ENCODE measurements around the gene NFASC.

Gene NFASC

DNA sequence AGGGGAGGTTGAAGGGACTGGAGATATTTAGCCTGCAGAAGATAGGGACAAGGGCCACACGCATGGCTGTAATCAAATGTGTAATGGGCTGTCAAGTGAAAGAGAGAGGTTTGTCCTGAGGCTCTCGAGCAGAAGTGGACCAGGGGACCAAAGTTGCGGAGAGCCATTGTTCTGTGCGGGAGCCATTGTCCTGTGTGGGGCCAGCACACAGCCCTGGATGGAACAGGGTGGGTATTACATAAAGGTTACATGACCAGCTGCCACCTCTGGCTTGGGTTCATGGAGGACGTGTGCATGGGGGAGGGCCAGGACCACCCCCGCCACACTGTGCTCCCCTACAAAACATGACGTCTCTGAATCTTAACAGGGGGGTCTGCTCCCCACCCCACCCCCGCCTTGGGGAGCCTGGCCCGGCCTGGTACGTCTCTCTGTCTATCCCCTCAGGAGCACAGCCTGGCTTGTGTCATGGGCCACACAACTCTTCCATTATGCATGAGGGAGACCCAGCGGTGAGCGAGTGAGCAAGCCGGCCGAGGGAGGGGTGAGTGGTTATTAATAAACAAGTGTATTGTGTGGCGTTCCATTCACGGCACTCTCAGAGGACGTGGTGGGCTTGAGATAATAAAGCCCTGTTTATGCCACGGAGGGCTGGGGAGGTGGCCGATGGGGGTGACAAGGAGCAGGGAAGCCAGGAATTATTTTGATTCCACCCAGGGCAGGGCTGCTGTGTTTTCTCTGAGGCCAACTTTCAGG, at the start of gene NFASC:
Gene NFASC (plus strand): TSS at position 703 of the 753 bp plus-strand sequence. CDS start 73,454 bp downstream, outside the sequence.
- DNase-seq = no peak

- no peak for DNase-seq
These were observed 49.2 kb upstream of the NFASC start for GRCh38 chr1:204821476-204821875.

DNA sequence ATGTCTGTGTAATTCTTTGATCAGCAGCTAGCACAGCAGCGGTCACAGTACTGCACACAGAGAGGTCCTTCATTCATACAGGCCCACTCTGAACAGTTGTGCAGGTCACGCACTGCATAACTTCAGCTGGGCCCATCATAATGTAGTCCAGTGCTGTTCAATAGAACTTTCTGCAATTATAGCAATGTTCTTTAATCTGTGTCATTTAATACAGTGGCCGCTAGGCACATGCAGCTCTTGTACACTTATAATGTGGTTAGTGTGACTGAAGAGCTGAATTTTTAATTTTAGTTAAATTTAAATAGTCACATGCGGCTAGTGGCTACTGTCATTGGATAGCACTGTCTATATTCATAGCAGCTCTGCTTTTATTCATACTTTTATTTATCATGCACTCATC, 48.7 kb upstream of the NFASC start:
- DNase-seq = no peak

GRCh38 chr1:204826970-204827369, 43.7 kb upstream of the NFASC start:
- DNase-seq = no peak

DNA sequence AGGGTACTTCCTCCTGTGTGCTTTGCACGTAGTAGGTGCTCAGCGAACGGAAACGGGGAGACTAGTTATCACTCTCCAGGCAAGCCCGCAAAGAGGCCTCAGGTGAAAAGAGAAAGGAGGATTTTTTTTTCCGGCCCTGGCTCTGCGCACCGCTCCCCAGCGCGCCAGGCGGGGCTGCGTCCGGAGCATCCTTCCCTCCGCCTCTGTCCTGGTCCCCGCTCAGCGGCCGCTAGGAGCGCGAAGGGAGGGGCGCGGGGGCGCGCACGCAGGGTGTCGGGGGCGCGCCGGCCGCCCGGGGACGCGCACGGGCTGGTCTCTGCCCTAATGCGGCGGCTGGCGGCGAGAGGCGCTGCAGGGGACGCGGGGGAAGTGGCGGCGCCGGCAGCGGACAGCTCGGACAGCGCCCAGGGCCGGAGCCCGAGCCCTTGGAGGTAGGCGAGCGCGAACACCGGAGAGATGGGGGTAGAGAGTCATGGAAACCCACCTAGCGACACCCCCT, 42.3 kb upstream of the NFASC start:
- DNase-seq = peak; percentile 2 to 6

DNA sequence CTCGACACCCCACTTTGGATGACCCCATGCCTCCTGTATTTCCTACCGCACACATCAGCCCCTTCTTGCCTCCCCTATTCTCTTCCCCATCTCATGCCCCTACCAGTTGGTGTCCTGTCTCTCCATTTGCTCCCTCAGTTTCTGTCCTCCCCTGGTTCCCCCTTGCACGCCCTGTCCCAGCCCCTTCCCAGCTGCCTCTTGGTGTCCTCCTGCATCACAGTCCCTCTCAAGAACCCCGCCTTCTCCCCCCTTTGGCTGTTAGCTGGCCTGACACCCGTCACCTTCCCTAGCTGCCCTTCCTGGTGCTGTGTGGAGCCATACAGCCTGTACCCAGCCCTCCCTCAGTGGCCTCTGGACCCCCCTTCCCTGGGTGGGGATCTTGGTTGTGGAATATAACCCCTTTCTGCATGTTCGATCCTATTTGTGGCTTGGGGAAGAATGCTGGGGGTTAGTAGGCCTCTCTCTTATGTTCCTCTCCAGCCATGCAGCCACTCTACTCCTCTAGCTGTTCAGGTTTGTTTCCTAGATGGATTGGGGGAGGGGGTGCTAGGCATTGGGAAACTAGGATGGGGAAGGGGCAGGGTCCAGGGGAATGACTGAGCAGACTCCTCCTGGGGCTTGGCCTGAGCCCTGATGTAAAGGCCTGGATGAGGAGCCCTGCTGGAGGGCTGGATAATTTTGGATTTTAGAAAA, 41.4 kb upstream of the NFASC start:
- DNase-seq = no peak

- no peak for DNase-seq
These were observed 39.9 kb upstream of the NFASC start for GRCh38 chr1:204830747-204831146.

- no peak for DNase-seq
These were observed 39.5 kb upstream of the NFASC start for GRCh38 chr1:204831186-204831585.

GRCh38 chr1:204834336-204834735, 36.3 kb upstream of the NFASC start:
- DNase-seq = no peak

GRCh38 chr1:204834752-204835151, 35.9 kb upstream of the NFASC start:
- no peak for DNase-seq

DNA sequence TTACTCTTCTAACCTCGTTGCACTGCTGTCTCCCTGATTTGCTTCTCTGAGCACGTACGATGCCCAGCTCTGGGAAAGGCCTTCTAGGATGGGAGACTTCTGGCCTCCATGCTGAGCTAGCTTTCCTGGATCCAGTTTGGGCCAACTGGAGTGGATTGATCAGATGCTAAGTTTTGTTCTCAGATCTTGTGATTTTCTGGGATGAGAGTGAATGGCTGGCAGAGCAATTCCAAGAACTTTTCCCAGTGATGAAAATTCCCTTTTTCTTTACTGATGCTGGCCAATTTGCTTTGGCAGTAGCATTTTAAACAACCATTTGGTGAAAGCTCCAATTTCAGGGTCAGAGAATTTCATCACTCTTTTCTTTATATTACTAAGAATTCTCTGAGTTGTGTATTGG, 34.9 kb upstream of the NFASC start:
- DNase-seq = no peak

DNA sequence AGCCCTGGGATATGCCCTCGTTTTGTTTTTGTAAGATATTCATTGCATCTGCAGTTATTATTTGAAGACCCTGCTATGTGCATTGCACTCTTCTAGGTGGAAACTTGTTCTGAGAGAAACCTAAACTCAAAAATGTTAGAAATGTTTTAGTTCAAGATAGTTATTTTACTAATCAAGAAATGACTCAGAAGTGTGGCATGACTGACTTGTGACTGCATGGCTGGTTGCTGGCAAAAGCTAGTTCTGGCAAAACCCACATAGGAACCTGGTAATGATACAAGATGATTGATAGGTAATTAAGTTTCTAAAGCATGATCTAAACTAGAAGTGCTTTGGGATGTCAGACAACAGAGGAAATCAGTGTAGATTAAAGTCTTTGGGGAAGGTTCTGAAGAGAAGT, 33.8 kb upstream of the NFASC start:
- DNase-seq = no peak

DNA sequence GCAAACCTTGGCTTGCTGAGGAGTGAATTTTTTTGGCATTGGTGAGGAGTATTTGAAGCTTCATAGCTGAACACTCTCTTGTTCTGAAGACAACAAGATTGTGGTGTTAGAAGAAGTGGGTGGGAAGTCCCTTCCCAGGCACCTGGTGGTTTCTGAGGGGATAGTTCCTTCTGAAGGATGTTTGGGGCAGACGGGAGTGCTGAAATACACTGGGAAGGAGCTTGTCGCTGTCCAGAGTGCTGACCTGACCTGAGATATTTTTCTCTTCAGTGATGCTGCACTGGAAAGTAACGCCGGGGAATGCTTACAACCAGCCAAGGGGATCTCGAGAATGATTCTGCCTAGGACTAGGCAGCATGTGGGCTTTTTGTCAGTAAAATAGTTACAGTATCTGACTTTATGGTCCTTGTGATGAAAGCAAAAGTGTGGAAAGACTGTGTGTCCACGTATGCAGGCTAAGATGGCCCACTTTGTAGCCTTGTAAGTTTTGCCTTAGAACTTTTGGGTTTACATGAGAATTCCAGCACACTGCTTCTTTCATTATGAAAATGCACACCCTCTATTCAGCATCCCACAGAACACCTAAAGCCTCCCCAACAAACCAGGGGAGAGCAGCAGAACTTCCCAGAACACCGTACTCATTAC, 33.1 kb upstream of the NFASC start:
- DNase-seq = peak in 1 of 2 donors; percentile 4

GRCh38 chr1:204841316-204841715, 29.3 kb upstream of the NFASC start:
- DNase-seq = no peak

- DNase-seq = no peak
These were observed 28.9 kb upstream of the NFASC start for GRCh38 chr1:204841798-204842197.

DNA sequence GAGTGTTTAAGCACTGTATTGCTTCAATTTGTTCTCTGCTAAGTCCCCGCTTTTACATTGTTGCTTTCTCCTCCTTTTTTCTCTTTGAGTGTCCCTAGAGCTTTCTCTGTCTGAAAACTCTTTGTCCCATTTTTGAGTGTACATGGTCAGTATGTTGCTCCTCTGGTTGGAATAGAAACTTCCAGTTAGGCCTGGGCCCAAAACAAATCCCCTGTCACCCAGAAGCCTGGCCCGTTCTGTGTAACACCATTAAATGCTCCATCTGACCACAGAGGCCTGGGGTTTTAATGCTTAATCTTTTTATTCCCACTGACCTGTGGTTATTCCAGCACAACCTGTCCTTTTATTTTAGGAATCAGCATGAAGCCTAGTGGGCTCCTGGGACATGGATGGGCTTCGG, 28.3 kb upstream of the NFASC start:
- no peak for DNase-seq

GRCh38 chr1:204842892-204843291, 27.8 kb upstream of the NFASC start:
- peak in 1 of 2 donors; percentile 9 for DNase-seq

GRCh38 chr1:204846546-204846945, 24.1 kb upstream of the NFASC start:
- DNase-seq = no peak

DNA sequence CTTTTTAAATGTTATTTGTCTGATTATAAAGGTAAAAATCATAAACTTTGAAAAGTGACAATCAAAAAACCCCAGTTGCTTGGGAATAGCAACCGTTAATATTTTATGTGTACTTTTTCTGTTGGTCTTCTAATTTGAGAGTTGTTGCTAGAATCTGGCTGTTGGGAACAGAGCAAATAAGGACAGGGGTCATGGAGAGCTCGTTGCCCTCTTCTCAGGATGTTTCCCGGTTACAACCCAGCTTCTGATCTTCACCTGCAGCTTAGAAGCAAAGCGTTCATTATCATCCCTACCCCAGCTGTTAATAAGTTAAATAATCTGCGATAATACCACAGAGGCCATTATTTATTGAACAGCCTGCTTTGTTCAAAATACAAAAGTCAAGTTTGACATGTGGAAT, 22.1 kb upstream of the NFASC start:
- DNase-seq = no peak

DNA sequence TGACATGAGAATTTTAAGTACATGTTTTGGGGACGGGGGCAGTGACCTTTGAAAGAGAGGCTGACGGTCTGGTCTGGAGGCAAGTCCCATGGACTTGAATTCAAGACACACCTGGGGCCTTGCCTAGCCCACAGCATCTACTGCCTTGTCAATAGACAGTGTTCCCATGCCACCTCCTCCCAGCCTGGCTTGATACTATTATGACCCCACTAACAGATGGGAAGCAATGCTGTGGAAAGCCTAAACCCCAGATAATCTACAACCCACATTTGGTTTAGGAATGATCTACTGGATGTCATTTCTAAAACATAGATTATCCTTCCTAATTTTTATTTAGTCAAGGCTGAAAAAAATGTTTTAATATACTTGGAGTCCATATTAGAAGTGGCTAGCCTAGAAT, 17.8 kb upstream of the NFASC start:
- DNase-seq = no peak

DNA sequence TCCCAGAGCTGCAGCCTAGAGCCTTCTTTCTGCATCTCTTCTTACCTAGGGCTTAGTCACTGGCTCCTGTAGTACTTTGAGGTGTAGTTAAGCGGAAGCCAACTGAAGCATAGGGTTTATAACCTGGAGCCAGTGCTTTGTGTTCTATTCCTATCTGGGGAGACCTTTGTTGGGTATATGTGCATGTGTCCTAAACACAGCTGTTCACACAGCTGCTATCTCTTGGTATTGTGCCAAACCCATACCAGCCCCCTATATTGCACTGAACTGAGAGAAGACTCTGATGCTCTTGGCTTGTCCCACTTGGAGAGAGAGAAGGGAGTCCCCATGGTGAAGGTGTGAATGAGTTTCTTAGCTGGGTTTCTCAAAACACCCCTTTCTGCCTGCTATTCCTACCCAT, 17.2 kb upstream of the NFASC start:
- no peak for DNase-seq

DNA sequence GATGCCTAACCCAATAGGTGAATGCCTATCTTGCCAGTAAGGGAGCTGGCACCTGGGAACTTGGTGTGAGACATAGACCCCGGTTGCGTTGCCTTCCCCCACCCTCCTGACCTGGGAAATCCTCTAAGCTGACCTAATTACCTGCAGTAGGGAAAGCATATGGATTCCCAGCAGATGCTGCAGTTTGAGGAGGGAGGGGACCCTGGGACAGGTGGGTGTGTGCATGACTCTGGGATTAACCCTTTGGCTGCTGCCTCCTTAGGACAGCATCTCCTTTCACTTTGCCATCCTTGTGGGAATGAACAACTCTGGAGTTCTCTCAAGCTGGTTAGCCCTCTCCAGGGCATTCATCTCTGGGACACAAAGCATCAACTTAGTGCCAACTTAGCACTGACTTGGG, 16.4 kb upstream of the NFASC start:
- no peak for DNase-seq

- DNase-seq = no peak
These were observed 12.3 kb upstream of the NFASC start for GRCh38 chr1:204858363-204858821.

- no peak for DNase-seq
These were observed 10.8 kb upstream of the NFASC start for GRCh38 chr1:204859861-204860267.

All from inflammatory macrophage treated with lipopolysaccharide for 1 hour (primary cell).